SK-N-SH treated with all-trans-retinoic acid at 6 μM for 48 hours (cell line): ENCODE results near the gene XRCC3.

Experiments
- ATAC-seq: fragments of 200-7000 bp; cut with Tn5 transposase; 3 replicates; pipeline ENCODE4 v1.9.1; 2020; ENCODE audit warnings: mild to moderate bottlenecking, moderate library complexity
- ARNTL ChIP-seq: fragments of 450-650 bp; formaldehyde crosslinking; IDR thresholded peaks from 2 replicates; pipeline ENCODE4 v1.5.0; 2020; ENCODE audit warnings: low read depth, mild to moderate bottlenecking, moderate library complexity, borderline replicate concordance
- BACH2 ChIP-seq: fragments of 250-450 bp; sonication (Bioruptor Pico); IDR thresholded peaks from 2 replicates; pipeline ENCODE4 v1.9.0; 2021; ENCODE audit warnings: mild to moderate bottlenecking, borderline replicate concordance
- CREB5 ChIP-seq: fragments of 250-450 bp; sonication (Bioruptor Pico); IDR thresholded peaks from 2 replicates; pipeline ENCODE4 v1.5.1; 2020; ENCODE audit warnings: low read depth, mild to moderate bottlenecking, moderate library complexity
- CSDC2 ChIP-seq: fragments of 250-450 bp; sonication (Bioruptor Pico); IDR thresholded peaks from 2 replicates; pipeline ENCODE4 v1.5.0; 2020; ENCODE audit warnings: mild to moderate bottlenecking, moderate library complexity
- CSRNP3 ChIP-seq: fragments of 250-450 bp; sonication (Bioruptor Pico); IDR thresholded peaks from 2 replicates; pipeline ENCODE4 v1.5.1; 2021; ENCODE audit warnings: mild to moderate bottlenecking, moderate library complexity
- ESRRG ChIP-seq: fragments of 250-450 bp; sonication (Bioruptor Pico); IDR thresholded peaks from 2 replicates; pipeline ENCODE4 v1.6.1; 2021; ENCODE audit warnings: mild to moderate bottlenecking
- GLIS3 ChIP-seq: fragments of 250-450 bp; sonication (Bioruptor Pico); IDR thresholded peaks from 2 replicates; pipeline ENCODE4 v1.5.0; 2020; ENCODE audit warnings: mild to moderate bottlenecking, moderate library complexity
- OSR1 ChIP-seq: fragments of 250-450 bp; sonication (Bioruptor Pico); IDR thresholded peaks from 2 replicates; pipeline ENCODE4 v1.8.0; 2022; ENCODE audit warnings: moderate library complexity, mild to moderate bottlenecking, inconsistent platforms
- PATZ1 ChIP-seq: fragments of 250-450 bp; sonication (Bioruptor Pico); IDR thresholded peaks from 2 replicates; pipeline ENCODE4 v1.8.0; 2020; ENCODE audit warnings: mild to moderate bottlenecking, moderate library complexity, borderline replicate concordance
- POU6F1 ChIP-seq: fragments of 250-450 bp; sonication (Bioruptor Pico); IDR thresholded peaks from 2 replicates; pipeline ENCODE4 v1.8.0; 2021; ENCODE audit warnings: low read depth, mild to moderate bottlenecking, moderate library complexity, borderline replicate concordance
- RARB ChIP-seq: fragments of 250-450 bp; sonication (Bioruptor Pico); IDR thresholded peaks from 2 replicates; pipeline ENCODE4 v1.8.0; 2021; ENCODE audit warnings: mild to moderate bottlenecking, moderate library complexity
- SNAI2 ChIP-seq: fragments of 250-450 bp; sonication (Bioruptor Pico); IDR thresholded peaks from 2 replicates; pipeline ENCODE4 v1.5.0; 2020; ENCODE audit warnings: mild to moderate bottlenecking, moderate library complexity
- TCF4 ChIP-seq: fragments of 250-450 bp; sonication (Bioruptor Pico); IDR thresholded peaks from 2 replicates; pipeline ENCODE4 v1.8.0; 2021; ENCODE audit warnings: mild to moderate bottlenecking, moderate library complexity, borderline replicate concordance
- TOX ChIP-seq: fragments of 250-450 bp; sonication (Bioruptor Pico); IDR thresholded peaks from 2 replicates; pipeline ENCODE4 v1.8.0; 2021; ENCODE audit warnings: mild to moderate bottlenecking, moderate library complexity, borderline replicate concordance
- TSHZ2 ChIP-seq: fragments of 250-450 bp; sonication (Bioruptor Pico); IDR thresholded peaks from 2 replicates; pipeline ENCODE4 v1.5.0; 2020; ENCODE audit warnings: mild to moderate bottlenecking, moderate library complexity
- ZFP3 ChIP-seq: fragments of 250-450 bp; sonication (Bioruptor Pico); IDR thresholded peaks from 2 replicates; pipeline ENCODE4 v1.5.0; 2020; ENCODE audit warnings: mild to moderate bottlenecking, moderate library complexity
- ZFP30 ChIP-seq: fragments of 450-650 bp; formaldehyde crosslinking; IDR thresholded peaks from 2 replicates; pipeline ENCODE4 v1.5.0; 2022; ENCODE audit warnings: mild to moderate bottlenecking, moderate library complexity
- ZNF565 ChIP-seq: fragments of 450-650 bp; formaldehyde crosslinking; conservative IDR thresholded peaks from 2 replicates; pipeline ENCODE4 v1.5.0; 2020; ENCODE audit warnings: low read depth, mild to moderate bottlenecking, moderate library complexity
- ZNF70 ChIP-seq: fragments of 450-650 bp; formaldehyde crosslinking; IDR thresholded peaks from 2 replicates; pipeline ENCODE4 v1.5.0; 2020; ENCODE audit warnings: mild to moderate bottlenecking, moderate library complexity
- ZNF8 ChIP-seq: fragments of 450-650 bp; formaldehyde crosslinking; IDR thresholded peaks from 2 replicates; pipeline ENCODE4 v1.5.0; 2020; ENCODE audit warnings: mild to moderate bottlenecking, moderate library complexity

Gene XRCC3

GRCh38 chr14:103698380-103699260 lies 16.6 kb downstream of the XRCC3 start:
- ATAC-seq = no peak
- TF ChIP-seq ZFP30 = no peak
- TF ChIP-seq TOX = no peak
- TF ChIP-seq GLIS3 (CRISPR knock-in tag) = no peak
- no peak for TF ChIP-seq CSDC2 (CRISPR knock-in tag)
- TF ChIP-seq BACH2 (CRISPR knock-in tag) = no peak
- TF ChIP-seq TCF4 = no peak
- TF ChIP-seq POU6F1 (CRISPR knock-in tag) = no peak

- TF ChIP-seq ARNTL (CRISPR knock-in tag) (no peak), ZFP30 (no peak), TCF4 (no peak), ZFP3 (CRISPR knock-in tag) (no peak), ESRRG (no peak), CREB5 (CRISPR knock-in tag) (no peak), OSR1 (CRISPR knock-in tag) (no peak), TSHZ2 (CRISPR knock-in tag) (no peak), SNAI2 (CRISPR knock-in tag) (no peak)
- ATAC-seq = no peak
Observed at GRCh38 chr14:103697603-103698379, 17.5 kb downstream of the XRCC3 start.

GRCh38 chr14:103697206-103697602 lies 18.0 kb downstream of the XRCC3 start:
- no peak for ATAC-seq
- TF ChIP-seq ARNTL (CRISPR knock-in tag) = no peak
- TF ChIP-seq GLIS3 (CRISPR knock-in tag) = no peak
- no peak for TF ChIP-seq ESRRG
- TF ChIP-seq TSHZ2 (CRISPR knock-in tag) = no peak
- no peak for TF ChIP-seq ZFP3 (CRISPR knock-in tag)
- no peak for TF ChIP-seq CSRNP3
- TF ChIP-seq SNAI2 (CRISPR knock-in tag) = no peak
- no peak for TF ChIP-seq OSR1 (CRISPR knock-in tag)
- no peak for TF ChIP-seq ZNF70 (CRISPR knock-in tag)
- TF ChIP-seq CSDC2 (CRISPR knock-in tag) = no peak
- TF ChIP-seq TCF4 = no peak
- no peak for TF ChIP-seq RARB (CRISPR knock-in tag)
- TF ChIP-seq ZNF565 = no peak
- TF ChIP-seq TOX = no peak
- no peak for TF ChIP-seq BACH2 (CRISPR knock-in tag)
- TF ChIP-seq ZNF8 (CRISPR knock-in tag) = no peak
- no peak for TF ChIP-seq ZFP30
- TF ChIP-seq CREB5 (CRISPR knock-in tag) = no peak
- TF ChIP-seq PATZ1 (CRISPR knock-in tag) = no peak
